ENCODE results near the gene ADPRHL1.

- no peak for TF ChIP-seq CTCF (IDR thresholded peaks at IDR 0.05 in 8 of 11, conservative IDR thresholded peaks at IDR 0.05 in 3 of 11)
- TF ChIP-seq POLR2A (IDR thresholded peaks at IDR 0.05), result peak in 1 of 3 donors; percentile 5
Observed at GRCh38 chr13:113491418-113491883, 38.2 kb upstream of the ADPRHL1 start.

Data from spleen (tissue), 7 donors.